Smooth muscle cell (in vitro differentiated cells): ENCODE data around the gene PRSS1. TPM values are rescaled to one million over a fixed set of nuclear protein-coding genes. Genes with fewer than 3 reads are reported as not detected.

ENCODE experiments used
- DNase-seq: peaks from one replicate; lab custom pipeline; 2025; ENCODE audit not compliant: unreplicated experiment; lab: John Stamatoyannopoulos, UW
- H2AFZ ChIP-seq: fragments of 200-600 bp; sonication (generic); 2 replicates; pipeline ENCODE4 v1.6.0; 2016; ENCODE audit warnings: antibody characterized with exemption, low read depth, mild to moderate bottlenecking
- H3F3A ChIP-seq: fragments of 200-600 bp; sonication (generic); 2 replicates; pipeline ENCODE4 v1.6.0; 2017; ENCODE audit warnings: antibody characterized with exemption, low read depth
- H3K27ac ChIP-seq: fragments of 200-600 bp; sonication (generic); 2 replicates; pipeline ENCODE4 v1.5.1; 2016; ENCODE audit warnings: low read depth, mild to moderate bottlenecking
- H3K27me3 ChIP-seq: fragments of 200-600 bp; sonication (generic); 2 replicates; pipeline ENCODE4 v1.6.1; 2016; ENCODE audit warnings: low read depth, mild to moderate bottlenecking
- H3K36me3 ChIP-seq: fragments of 200-600 bp; sonication (generic); 2 replicates; pipeline ENCODE4 v1.5.1; 2016; ENCODE audit warnings: low read depth
- H3K4me1 ChIP-seq: fragments of 200-600 bp; sonication (generic); 2 replicates; pipeline ENCODE4 v1.5.1; 2016; ENCODE audit warnings: low read depth
- H3K4me2 ChIP-seq: fragments of 200-600 bp; sonication (generic); 2 replicates; pipeline ENCODE4 v1.6.0; 2016; ENCODE audit warnings: mild to moderate bottlenecking
- H3K4me3 ChIP-seq: fragments of 200-600 bp; sonication (generic); 2 replicates; pipeline ENCODE4 v1.5.1; 2016; ENCODE audit warnings: mild to moderate bottlenecking
- H3K79me2 ChIP-seq: fragments of 200-600 bp; sonication (generic); 2 replicates; pipeline ENCODE4 v1.6.0; 2016; ENCODE audit warnings: low read depth, mild to moderate bottlenecking
- H3K9ac ChIP-seq: fragments of 200-600 bp; sonication (generic); 2 replicates; pipeline ENCODE4 v1.6.0; 2016; ENCODE audit warnings: low read depth
- H3K9me3 ChIP-seq: fragments of 200-600 bp; sonication (generic); replicated peaks from 2 replicates; pipeline ENCODE4 v1.5.1; 2016; ENCODE audit warnings: low read depth
- H4K20me1 ChIP-seq: fragments of 200-600 bp; sonication (generic); 2 replicates; pipeline ENCODE4 v1.6.0; 2016; ENCODE audit warnings: low read depth
- WGBS: methylation state at CpG from one replicate; pipeline ENCODE4 v1.1.7; 2016; ENCODE audit warnings: low lambda C conversion rate; 5-methylcytosine and 5-hydroxymethylcytosine counted together
- polyA plus RNA-seq: library from polyadenylated mRNA; unstranded; fragments of >200 nt; fragmentation: Nextera tagmentation; extraction: Ambion mirVana; gene quantifications from 2 replicates; pipeline ENCODE4 v1.2.1, GENCODE V29; 2016
- small RNA-seq: library from RNA; depleted of rRNA; stranded (forward); fragments of <200 nt; gene quantifications from one replicate; pipeline ENCODE3, GENCODE V24; 2014
- total RNA-seq: library from RNA; depleted of rRNA; stranded (reverse); fragments of >200 nt; gene quantifications from 2 replicates; pipeline ENCODE4 v1.2.3, GENCODE V29; 2014
- TF ChIP-seq, protein P1 (sequence below): fragments of 200-600 bp; sonication (generic); IDR thresholded peaks from 2 replicates; pipeline ENCODE4 v1.5.1; 2017; ENCODE audit warnings: borderline replicate concordance, mild to moderate bottlenecking, antibody characterized with exemption; ENCODE audit not compliant: insufficient read depth, poor library complexity, severe bottlenecking

The PRSS1 gene
- total and polyA plus RNA-seq, 2 experiments from 2014 or later, result not detected

GRCh38 chr7:142802301-142802700 is 53.0 kb downstream of the PRSS1 start:
- Histone ChIP-seq H3K9ac (no peak overlapping the region), H3K27ac (no peak overlapping the region), H3F3A (no peaks in the 10 kb centered on the region), H3K4me1 (no peaks in the 10 kb centered on the region), H3K79me2 (no peaks in the 10 kb centered on the region), H4K20me1 (no peaks in the 10 kb centered on the region), H2AFZ (no peak overlapping the region), H3K4me3 (no peak overlapping the region), H3K27me3 (peaks cover 32% of the 10 kb centered on the region), H3K9me3 (no peaks in the 10 kb centered on the region), H3K36me3 (no peaks in the 10 kb centered on the region), H3K4me2 (no peak overlapping the region)
- WGBS, result 89% methylated on average over 3 of the region's 3 CpGs
- TF ChIP-seq, protein P1, sequence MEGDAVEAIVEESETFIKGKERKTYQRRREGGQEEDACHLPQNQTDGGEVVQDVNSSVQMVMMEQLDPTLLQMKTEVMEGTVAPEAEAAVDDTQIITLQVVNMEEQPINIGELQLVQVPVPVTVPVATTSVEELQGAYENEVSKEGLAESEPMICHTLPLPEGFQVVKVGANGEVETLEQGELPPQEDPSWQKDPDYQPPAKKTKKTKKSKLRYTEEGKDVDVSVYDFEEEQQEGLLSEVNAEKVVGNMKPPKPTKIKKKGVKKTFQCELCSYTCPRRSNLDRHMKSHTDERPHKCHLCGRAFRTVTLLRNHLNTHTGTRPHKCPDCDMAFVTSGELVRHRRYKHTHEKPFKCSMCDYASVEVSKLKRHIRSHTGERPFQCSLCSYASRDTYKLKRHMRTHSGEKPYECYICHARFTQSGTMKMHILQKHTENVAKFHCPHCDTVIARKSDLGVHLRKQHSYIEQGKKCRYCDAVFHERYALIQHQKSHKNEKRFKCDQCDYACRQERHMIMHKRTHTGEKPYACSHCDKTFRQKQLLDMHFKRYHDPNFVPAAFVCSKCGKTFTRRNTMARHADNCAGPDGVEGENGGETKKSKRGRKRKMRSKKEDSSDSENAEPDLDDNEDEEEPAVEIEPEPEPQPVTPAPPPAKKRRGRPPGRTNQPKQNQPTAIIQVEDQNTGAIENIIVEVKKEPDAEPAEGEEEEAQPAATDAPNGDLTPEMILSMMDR, result no peak
- no peak for DNase-seq

Small RNA genes lying within 50 kb of the gene (small RNA-seq; reads per million reads assigned to genes)
- not detected for gene TRBD1
- gene TRBJ1-1, result not detected
- not detected for gene TRBJ1-2
- not detected for gene TRBJ1-3
- gene TRBJ1-4, result not detected
- not detected for gene TRBJ1-5
- not detected for gene TRBJ1-6
- not detected for gene TRBJ2-1
- not detected for gene TRBJ2-2
- not detected for gene TRBJ2-2P
- not detected for gene TRBJ2-3
- not detected for gene TRBJ2-4
- gene TRBJ2-5, result not detected
- gene TRBJ2-6, result not detected
- not detected for gene TRBJ2-7

Other genes with a start within 250 kb of the PRSS1 start
- not detected in 2 replicates for gene PRSS2, start 21.5 kb downstream of the PRSS1 start, total RNA-seq
- not detected in 2 replicates for gene PRSS2, start 21.5 kb downstream of the PRSS1 start, polyA plus RNA-seq
- 4.8 and 15.9 TPM in 2 replicates for gene EPHB6, start 105.6 kb downstream of the PRSS1 start, total RNA-seq
- 12.6 and 21.1 TPM in 2 replicates for gene EPHB6, start 105.6 kb downstream of the PRSS1 start, polyA plus RNA-seq
- gene TRPV6, start 136.3 kb downstream of the PRSS1 start, total RNA-seq, result under 0.01 TPM in 1 of 2 replicates, not detected in the other
- gene TRPV6, start 136.3 kb downstream of the PRSS1 start, polyA plus RNA-seq, result 0.17 and 0.60 TPM in 2 replicates
- gene TRPV5, start 184.3 kb downstream of the PRSS1 start, total RNA-seq, result not detected in 2 replicates
- gene TRPV5, start 184.3 kb downstream of the PRSS1 start, polyA plus RNA-seq, result not detected in 2 replicates
- not detected in 2 replicates for gene LLCFC1, start 190.0 kb downstream of the PRSS1 start, total RNA-seq
- gene LLCFC1, start 190.0 kb downstream of the PRSS1 start, polyA plus RNA-seq, result not detected in 2 replicates
- gene KEL, start 212.9 kb downstream of the PRSS1 start, total RNA-seq, result 0.09 and 0.94 TPM in 2 replicates
- gene KEL, start 212.9 kb downstream of the PRSS1 start, polyA plus RNA-seq, result 0.56 TPM in 1 of 2 replicates, not detected in the other